SU-DHL-6 (cell line): ENCODE results near the gene COQ6.

Experiments used
- EZH2phosphoT487 ChIP-seq: fragments of 200-600 bp; sonication (generic), shearing (Covaris generic); conservative IDR thresholded peaks from 2 replicates; pipeline ENCODE4 v1.6.1; 2018; ENCODE audit warnings: mild to moderate bottlenecking, antibody characterized with exemption, low read length, moderate library complexity, mixed read lengths
- TF ChIP-seq, protein P1 (sequence below): fragments of 200-600 bp; sonication (generic); IDR thresholded peaks from one replicate; pipeline ENCODE4 v1.5.1; 2017; ENCODE audit warnings: antibody characterized with exemption, mild to moderate bottlenecking, low read length, moderate library complexity; ENCODE audit not compliant: insufficient read depth, poor library complexity, severe bottlenecking

DNA sequence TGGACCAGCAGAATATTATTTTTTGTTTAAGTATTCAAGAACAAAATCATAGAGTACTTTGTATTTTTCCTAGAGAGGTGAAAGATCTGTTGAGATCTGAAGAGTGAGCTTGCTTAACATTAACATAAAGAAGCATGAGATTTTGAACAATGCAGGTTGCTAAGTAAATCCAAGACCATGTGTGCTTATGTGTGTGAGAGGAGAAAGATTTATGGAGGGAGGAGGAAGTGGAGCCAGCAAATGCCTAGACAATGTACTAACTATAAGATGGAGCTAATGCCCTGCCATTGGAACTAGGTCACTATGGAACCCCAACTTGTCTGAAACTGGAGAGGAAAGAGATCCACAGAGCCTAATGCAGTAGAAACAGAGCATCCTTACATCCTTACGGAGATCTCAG lies 13.6 kb upstream of the COQ6 start:
- TF ChIP-seq, protein P1, sequence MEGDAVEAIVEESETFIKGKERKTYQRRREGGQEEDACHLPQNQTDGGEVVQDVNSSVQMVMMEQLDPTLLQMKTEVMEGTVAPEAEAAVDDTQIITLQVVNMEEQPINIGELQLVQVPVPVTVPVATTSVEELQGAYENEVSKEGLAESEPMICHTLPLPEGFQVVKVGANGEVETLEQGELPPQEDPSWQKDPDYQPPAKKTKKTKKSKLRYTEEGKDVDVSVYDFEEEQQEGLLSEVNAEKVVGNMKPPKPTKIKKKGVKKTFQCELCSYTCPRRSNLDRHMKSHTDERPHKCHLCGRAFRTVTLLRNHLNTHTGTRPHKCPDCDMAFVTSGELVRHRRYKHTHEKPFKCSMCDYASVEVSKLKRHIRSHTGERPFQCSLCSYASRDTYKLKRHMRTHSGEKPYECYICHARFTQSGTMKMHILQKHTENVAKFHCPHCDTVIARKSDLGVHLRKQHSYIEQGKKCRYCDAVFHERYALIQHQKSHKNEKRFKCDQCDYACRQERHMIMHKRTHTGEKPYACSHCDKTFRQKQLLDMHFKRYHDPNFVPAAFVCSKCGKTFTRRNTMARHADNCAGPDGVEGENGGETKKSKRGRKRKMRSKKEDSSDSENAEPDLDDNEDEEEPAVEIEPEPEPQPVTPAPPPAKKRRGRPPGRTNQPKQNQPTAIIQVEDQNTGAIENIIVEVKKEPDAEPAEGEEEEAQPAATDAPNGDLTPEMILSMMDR: no peak
- no peak for TF ChIP-seq EZH2phosphoT487
